Stimulated activated CD4-positive, alpha-beta T cell treated with anti-CD3 and anti-CD28 coated beads, Interleukin-12 subunit alpha, Interleukin-12 subunit beta, amount 100 ng/mL, for 4 hours (primary cell): Measurements from ENCODE around the gene HEXIM2.

Experiments used
- DNase-seq: peaks from one replicate; pipeline ENCODE4 v3.0.0-alpha.2; 2020

Gene HEXIM2

DNA sequence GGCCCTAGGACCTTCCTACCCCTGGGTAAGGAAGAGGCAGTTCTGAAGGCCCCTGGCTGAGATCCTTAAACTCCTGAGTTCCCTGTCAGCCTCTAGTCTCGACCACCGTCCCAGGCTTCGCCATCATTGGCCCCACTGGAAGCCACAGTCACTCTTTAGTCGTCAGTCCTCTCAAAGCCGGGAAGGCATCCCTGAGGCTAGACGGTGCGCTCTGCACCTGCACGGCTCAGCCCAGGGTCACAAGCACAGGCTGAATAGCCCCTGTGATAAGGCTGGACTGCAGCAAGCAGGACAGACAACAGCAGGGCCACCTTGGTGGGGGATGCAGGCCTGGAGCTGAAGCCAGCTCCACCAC, 16.7 kb upstream of the HEXIM2 start:
- no peak for DNase-seq

DNA sequence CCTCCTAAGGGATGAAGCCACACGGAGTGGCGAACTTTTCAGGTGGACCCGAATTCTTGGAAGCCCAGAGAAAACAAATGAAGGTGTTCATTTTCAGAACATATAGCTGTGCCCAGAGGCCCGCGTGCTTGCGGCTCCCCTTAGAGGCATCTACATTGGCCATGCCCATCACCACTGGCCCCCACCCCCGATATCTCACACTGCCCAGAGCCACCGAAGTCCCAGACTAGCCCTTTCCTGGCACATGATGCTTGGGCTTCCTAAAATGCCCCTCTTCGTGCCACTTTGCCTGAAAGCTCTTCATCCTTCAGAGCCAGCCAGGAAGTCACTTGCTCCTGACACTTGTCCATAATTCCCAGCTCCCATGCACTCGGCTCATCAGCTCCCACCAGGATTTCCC, 15.5 kb upstream of the HEXIM2 start:
- DNase-seq = no peak

DNA sequence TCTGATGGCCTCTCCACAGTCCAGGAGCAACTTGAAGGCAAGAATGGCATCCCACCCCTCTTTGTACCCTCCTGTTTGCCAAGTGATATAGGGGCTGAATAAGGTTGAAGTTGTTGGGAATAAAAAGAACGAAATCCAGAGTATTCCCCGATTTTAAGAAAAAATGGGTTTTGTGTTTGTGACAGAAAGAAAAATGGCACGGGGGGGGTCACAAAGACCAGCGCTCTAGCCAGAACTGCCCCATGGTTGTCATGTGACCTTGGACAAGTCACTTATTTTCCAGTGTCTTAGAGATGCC, 15.1 kb upstream of the HEXIM2 start:
- DNase-seq = no peak

DNA sequence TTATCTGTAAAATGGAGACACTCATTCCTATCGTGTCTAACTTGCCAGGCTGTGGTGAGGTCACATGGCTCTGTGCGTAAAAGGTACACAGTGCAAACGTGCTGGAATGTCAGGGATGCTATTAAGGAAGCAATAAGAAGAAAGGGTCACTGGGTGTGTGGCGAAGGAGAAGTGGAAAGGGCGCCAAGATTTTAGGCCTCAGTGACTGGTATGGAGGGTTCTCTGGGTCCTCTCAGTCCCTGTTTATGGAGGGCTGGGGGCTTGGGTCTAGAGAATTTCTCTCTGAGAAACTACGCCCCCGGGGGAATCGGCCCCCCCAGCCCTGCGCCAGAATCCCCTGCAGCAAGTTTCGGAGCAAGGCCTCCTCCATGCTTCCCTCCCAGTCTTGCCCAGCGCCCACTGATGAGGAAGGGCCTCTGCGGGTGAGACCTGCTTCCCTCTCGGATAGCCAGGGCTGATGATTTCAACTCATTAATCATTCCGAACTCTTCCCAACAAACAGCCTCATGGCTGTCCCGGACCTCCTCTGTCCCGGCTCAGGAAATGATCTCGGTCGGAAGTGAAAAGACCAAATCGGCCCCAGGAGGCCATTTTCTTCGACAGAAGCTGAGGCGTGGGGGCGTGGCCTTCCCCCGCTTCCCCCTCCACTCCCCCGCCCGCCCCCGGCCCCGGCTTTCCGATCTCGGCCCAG, 14.6 kb upstream of the HEXIM2 start:
- DNase-seq = no peak

DNA sequence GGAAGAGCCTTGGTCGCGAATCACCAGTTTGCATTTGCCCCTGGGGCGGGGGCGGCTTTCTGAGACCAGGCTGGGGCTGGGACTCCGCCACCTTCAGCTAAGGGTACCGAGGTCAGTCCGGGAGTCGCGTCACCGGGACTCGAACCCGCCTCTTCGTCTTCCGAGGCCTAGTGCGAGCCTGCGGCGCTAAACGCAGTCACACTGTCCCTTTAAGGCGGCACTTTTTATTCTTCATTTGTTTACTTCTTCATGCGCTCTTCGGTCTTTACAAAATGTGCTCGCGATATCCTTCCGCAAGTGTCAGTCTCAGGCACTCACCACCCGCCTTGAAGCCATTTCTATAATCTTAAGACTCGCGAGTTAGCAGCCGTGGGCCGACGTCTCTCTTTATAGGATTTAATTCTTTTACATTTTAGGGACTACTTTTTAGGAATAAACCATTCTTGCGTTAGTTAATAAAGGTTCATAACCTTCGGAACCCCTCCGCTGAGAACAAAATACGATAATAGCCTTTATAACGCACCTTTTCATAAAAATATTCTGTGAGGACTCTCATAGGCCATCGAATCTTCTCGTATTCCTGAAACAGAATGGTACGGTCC, 14.0 kb upstream of the HEXIM2 start:
- DNase-seq = peak; percentile 74

DNA sequence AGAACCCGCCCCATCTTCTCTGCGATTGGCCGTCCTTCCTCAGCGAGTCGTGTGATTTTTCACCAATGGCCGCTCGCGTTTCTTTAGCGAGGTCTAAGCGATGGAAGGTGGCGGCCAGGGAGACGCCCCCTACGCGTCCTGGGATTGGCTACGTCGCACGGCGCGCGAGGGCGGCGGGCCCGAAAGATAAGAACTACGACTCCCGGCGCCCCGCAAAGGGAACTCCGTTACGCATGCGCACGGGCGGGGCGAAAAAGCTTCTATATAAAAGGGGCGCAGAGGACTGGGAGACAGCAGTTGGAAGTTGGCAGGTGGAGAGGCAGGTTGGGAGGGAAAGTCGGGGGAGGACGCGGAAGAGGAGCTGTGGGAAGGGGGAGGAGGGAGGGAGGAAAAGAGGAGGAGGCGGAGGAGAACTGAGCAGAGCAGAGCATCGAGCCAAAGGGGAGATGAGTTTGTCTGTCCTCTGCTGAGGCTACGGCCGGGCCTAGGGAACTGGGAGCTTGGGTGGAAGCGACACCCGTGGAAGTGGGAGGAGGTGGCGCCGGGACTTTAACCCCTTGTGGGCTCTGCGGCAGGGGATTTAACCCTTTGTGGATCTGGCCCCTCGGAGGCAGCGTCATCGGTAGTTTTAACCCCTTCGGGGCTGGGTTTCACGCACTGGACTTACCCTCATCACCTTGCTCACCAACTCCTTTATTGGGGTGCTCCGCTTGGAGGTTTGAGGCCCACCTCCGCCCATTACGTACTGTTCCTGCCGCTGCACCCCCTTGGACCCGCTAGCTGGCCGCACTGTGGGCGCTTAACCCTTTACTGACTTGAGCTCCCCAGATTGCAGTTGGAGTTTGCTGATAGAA, 13.3 kb upstream of the HEXIM2 start, which contains the start of gene HEXIM1:
TSS of gene HEXIM1 (plus strand) at position 293 of the 854 bp plus-strand sequence. CDS start 716 bp downstream, outside the sequence.
- DNase-seq = peak; percentile 97

DNA sequence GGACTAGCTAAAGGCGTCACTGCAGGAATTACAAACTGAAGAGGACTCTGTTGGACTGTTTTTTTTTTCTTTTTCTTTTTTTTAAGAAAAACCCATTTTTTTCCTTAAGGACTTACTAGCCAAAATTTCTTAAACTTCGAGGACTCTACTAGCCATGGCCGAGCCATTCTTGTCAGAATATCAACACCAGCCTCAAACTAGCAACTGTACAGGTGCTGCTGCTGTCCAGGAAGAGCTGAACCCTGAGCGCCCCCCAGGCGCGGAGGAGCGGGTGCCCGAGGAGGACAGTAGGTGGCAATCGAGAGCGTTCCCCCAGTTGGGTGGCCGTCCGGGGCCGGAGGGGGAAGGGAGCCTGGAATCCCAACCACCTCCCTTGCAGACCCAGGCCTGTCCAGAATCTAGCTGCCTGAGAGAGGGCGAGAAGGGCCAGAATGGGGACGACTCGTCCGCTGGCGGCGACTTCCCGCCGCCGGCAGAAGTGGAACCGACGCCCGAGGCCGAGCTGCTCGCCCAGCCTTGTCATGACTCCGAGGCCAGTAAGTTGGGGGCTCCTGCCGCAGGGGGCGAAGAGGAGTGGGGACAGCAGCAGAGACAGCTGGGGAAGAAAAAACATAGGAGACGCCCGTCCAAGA, 12.5 kb upstream of the HEXIM2 start:
- DNase-seq = peak; percentile 68

GRCh38 chr17:45149669-45150664, 11.7 kb upstream of the HEXIM2 start:
- DNase-seq = peak; percentile 44

DNA sequence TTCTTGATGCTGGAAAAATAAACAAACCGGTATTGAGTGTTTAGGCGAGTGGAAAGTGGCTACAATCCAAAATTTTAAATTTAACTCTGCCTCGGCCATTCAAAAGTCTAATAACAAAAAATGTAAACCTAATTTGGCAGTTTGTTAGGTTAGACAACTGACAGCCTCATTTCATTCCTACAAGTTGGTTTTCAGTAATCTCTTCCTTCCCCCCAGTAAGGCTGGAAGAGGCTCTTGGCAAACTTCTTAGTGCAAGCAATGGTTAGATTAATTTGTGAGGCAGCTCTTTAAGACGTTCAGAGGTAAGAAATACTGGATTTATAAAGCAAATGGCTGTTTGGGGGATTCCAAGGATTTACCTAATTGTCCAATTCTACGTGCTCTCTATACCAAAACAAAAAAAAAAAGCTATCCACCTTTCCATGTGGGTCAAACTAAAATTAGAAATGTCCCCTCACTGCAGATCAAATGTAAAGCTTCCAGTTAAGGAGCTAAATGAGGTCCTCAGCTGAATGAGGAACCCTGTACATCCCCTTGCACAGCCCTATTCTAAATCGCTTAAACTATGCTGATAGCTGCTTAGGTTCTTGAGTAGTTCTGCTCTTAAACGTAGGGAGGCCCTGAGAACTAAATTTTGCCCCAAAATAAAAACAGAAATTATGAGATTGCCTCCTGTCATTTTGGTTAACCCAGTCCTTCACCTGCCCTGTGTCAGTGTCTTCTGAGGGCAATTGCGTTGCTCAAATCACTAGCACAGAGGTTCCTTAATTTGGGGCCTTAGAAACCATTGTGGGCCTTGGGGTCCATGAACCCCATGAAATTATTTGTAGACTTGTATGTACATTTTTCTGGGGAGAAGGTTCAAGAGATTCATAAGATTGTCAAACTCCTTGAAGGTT, 10.5 kb upstream of the HEXIM2 start:
- no peak for DNase-seq

- no peak for DNase-seq
Measured at GRCh38 chr17:45155029-45155428, 6.6 kb upstream of the HEXIM2 start.

DNA sequence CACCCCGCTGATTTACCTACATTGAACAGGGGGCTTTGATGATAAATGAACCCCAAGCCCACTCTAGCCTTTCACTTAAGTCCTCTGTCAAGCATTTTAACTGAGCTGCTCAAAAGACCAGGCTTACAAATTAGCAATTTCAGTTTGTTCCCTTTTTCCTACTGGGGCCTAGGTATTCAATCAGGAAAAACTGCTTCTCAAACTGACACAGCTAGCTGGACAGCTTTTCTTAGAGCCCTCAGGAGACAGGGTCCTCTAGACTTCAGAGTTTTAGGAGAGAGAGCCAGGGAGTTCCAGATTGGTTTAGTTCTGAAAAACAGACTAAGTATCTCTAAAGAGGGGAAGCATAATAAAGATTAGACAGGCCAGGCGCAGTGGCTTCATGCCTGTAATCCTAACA, 6.2 kb upstream of the HEXIM2 start:
- no peak for DNase-seq

DNA sequence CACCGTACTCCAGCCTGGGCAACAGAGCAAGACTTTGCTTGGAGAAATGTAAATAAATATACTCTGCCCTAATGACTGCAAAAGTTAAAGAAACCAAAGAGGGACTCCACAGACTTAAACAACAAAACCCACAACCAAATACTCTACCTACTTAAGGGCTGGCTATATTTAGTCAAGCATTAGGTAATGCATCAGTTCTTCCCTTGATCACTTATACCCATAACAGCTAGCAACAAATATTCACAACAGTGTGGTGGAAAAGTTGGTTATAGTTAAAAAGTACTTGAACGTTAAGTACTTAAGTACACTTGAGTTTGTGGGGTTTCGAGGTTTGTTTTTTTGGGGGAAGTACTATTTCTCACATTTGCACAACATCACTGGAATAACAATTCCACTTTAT, 5.4 kb upstream of the HEXIM2 start:
- DNase-seq = no peak

- peak; percentile 60 for DNase-seq
Measured at GRCh38 chr17:45160447-45161287, 1.0 kb upstream of the HEXIM2 start.

DNA sequence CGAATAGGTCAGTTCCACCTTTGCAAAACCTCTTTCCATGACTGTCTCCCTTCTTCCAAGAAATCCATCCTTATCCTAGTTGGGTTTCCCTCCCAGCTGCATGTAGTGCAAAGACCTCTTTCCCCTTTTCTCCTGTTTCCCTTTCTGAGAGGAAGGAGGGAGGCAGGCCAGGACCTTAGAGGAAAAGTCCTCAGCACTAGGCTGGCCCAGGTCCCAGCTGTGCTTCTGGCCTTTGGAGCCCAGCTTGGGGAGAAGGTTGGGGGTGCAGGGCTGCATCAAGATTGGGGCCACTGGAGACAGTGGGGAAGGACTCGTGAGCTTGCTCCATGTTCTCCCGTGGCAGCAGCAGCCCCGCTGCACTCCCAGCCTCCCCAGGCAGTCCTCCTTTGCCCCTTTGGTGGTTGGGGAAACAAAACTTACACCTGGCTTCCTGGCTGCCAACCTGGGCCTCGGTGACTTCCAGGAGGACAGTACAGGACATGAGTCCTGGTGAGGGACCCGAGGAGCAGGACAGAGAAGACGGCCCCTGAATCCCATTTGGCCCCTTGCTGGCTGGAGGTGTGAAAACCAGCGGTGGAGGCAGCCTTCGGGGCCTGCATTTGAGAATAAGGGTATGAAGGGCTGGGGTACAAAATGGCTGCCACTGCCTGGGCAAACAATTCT, 481 bp downstream of the HEXIM2 start:
- no peak for DNase-seq

- DNase-seq = no peak
Measured at GRCh38 chr17:45164734-45165269, 3.1 kb downstream of the HEXIM2 start.

GRCh38 chr17:45168991-45169752, 7.5 kb downstream of the HEXIM2 start:
- DNase-seq = no peak

DNA sequence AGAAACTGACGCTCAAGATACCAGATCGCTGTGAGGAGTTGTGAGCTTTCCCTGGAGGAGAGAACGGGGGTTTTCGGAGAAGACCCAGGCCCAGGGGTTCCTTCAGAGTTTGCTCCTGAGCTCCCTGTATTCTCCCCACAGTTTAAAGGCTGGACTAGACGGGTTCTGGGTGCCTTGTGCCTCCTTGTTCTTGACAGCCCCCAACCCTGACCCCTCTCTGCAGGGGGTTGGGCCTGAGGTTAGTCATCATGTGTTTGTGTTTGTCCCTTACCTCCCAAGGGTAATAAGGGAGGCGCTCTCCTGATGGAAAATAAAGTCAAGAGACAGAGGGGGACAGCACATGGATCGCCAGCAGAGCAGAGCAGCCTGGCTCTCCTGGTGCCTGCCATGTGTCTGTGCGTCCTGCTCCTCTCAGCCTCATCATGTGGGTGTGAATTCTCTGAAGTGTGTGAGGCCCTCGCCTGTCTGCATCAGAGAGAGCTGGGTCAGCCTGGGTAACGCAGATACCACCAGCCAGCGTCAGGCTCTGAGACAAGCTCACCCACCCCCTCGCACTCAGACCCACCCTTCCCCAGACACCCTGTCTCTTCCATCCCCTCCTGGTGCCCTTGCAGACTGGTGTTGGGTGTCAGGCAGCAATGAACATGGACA, 8.7 kb downstream of the HEXIM2 start:
- DNase-seq = no peak

DNA sequence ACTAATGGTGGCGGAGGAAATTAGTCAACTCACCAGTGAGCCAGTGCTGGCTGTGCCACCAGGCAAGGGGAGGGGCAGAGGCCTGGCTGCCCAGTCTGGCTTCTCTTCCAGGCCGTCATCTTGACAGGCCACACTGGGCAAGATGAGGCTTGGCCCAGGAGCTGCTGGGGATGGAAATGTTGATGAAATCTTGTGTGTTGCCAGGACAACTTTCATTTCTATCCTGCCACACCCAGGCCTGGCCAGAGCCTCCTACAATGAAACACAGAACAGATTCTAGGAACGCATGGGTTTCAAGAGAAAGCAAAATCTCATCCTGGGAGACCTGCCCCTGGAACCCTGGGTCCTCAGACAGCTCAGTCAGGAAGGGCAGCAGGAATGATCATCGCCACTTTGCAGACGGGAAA, 9.3 kb downstream of the HEXIM2 start:
- no peak for DNase-seq
